Body of pancreas (tissue), 4 donors: Measurements from ENCODE around the gene SLC26A9. TPM values are rescaled to one million over a fixed set of nuclear protein-coding genes. Genes with fewer than 3 reads are reported as not detected.

Experiments
- ATAC-seq: fragments of 150-250 bp; one replicate; pipeline ENCODE4 v1.9.1; 2016
- DNase-seq, 4 donors: peaks; one replicate each; pipeline ENCODE4 v3.0.0-alpha.2; 2019
- H3K27ac ChIP-seq, 4 donors: fragments of 200-600 bp; sonication (generic); 1 replicate in 3 of 4; 2 replicates in 1 of 4; pipeline versions ENCODE4 v1.5.1 to v1.6.1; 2016 to 2019; ENCODE audit warnings: mild to moderate bottlenecking in 1 of 4, mixed read lengths in 1 of 4, moderate library complexity in 1 of 4
- H3K27me3 ChIP-seq, 2 donors: fragments of 200-600 bp; sonication (generic); one replicate each; pipeline ENCODE4 v1.6.0; 2016; ENCODE audit warnings: mild to moderate bottlenecking in 1 of 2
- H3K36me3 ChIP-seq, 2 donors: fragments of 200-600 bp; sonication (generic); replicated peaks in 1 of 2; 2 replicates each; pipeline ENCODE4 v1.5.1; 2016; ENCODE audit warnings: low read depth in 2 of 2; ENCODE audit not compliant: insufficient read depth in 1 of 2
- H3K4me1 ChIP-seq: fragments of 200-600 bp; sonication (generic); one replicate; pipeline ENCODE4 v1.6.0; 2016
- H3K4me3 ChIP-seq, 2 donors: fragments of 200-600 bp; sonication (generic); 1 replicate in 1 of 2; 2 replicates in 1 of 2; pipeline ENCODE4 v1.5.1; 2016 to 2019
- H3K9me3 ChIP-seq, 3 donors: fragments of 200-600 bp; sonication (generic); 1 replicate in 2 of 3; 2 replicates in 1 of 3; pipeline ENCODE4 v1.5.1; 2016
- POLR2A ChIP-seq, 3 donors: fragments of 450-650 bp; IDR thresholded peaks; one replicate each; pipeline ENCODE4 v1.6.1; 2016; ENCODE audit warnings: antibody characterized with exemption in 3 of 3, mild to moderate bottlenecking in 2 of 3
- WGBS, 2 donors: methylation state at CpG; one replicate each; pipeline ENCODE4 v1.1.5; 2017; 5-methylcytosine and 5-hydroxymethylcytosine counted together
- intact Hi-C: fragments of 100-400 bp; cut with DNase I; formaldehyde crosslinking; loops from one replicate; pipeline ENCODE4 v1.15.1; 2023
- total RNA-seq, 2 donors: library from RNA; depleted of rRNA; stranded (reverse); fragments of >200 nt; gene quantifications; one replicate each; pipeline ENCODE4 v1.1.0, GENCODE V29; 2016
- TF ChIP-seq, protein P1 (sequence below), 7 experiments: fragments of 450-650 bp in 4 of 7; fragments of 200-600 bp in 3 of 7; sonication (generic) in 3 of 7; IDR thresholded peaks; one replicate each; pipeline ENCODE4 v1.5.1; 2016 to 2019; ENCODE audit warnings: antibody characterized with exemption in 7 of 7

SLC26A9 gene
- total RNA-seq, 2 donors from 2014 or later, result 0.78 to 1.6 TPM

DNA sequence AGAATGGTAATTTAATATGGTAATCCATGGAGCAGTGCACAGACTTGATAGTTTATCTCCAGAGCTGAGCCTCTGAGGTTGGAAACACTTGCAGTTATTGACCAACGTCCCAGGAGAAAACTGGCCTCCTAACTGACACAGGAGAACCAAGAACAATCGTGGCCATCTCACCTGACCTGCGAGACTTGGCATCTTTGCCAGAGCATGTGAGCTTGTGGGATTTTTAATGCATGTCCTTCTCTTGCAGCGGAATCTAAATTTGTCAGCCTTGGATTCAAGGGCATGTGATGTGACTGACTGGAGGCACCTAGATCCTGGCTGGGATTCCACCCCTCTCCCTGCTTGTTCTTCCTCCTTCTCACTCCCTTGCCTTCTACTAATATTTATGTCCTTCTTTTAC, 27.8 kb upstream of the SLC26A9 start:
- intact Hi-C loops, result loop anchor here (10.0 kb wide), 1 partner anchor 306 kb away; no protein-coding TSS in a partner anchor
- H3K36me3 ChIP-seq, result no peaks in the 10 kb centered on the region
- TF ChIP-seq POLR2A (IDR thresholded peaks at IDR 0.05), result no peak
- TF ChIP-seq, protein P1, sequence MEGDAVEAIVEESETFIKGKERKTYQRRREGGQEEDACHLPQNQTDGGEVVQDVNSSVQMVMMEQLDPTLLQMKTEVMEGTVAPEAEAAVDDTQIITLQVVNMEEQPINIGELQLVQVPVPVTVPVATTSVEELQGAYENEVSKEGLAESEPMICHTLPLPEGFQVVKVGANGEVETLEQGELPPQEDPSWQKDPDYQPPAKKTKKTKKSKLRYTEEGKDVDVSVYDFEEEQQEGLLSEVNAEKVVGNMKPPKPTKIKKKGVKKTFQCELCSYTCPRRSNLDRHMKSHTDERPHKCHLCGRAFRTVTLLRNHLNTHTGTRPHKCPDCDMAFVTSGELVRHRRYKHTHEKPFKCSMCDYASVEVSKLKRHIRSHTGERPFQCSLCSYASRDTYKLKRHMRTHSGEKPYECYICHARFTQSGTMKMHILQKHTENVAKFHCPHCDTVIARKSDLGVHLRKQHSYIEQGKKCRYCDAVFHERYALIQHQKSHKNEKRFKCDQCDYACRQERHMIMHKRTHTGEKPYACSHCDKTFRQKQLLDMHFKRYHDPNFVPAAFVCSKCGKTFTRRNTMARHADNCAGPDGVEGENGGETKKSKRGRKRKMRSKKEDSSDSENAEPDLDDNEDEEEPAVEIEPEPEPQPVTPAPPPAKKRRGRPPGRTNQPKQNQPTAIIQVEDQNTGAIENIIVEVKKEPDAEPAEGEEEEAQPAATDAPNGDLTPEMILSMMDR (IDR thresholded peaks at IDR 0.05), result no peak
- WGBS, 2 donors, result 8 to 28% methylated on average over 4 of the region's 4 CpGs
- H3K4me1 ChIP-seq, result peaks cover 8% of the 10 kb centered on the region
- no peak overlapping the region for H3K4me3 ChIP-seq
- no peaks in the 10 kb centered on the region for H3K9me3 ChIP-seq
- no peaks in the 10 kb centered on the region for H3K27me3 ChIP-seq
- ATAC-seq (no peak), DNase-seq (no peak)
- no peak overlapping the region for H3K27ac ChIP-seq

DNA sequence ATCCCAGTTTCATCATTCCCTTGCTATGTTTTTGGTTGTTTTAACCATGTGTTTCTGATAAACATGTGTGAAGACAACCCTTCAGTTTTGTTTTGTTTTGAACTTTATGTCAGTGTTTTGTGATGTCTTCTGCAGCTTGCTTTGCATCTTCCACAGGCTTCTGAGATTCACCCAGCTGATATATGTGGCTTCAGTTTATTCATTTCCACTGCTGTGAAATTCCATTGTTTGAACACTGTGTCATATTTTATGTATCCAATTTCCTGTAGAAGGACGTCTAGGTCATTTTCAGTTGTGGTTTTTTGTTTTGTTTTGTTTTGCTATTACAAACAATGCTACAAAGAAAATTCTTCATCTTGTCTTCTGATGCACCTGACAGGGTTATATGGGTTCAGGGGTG, 27.2 kb upstream of the SLC26A9 start:
- ATAC-seq (no peak), DNase-seq (no peak)
- TF ChIP-seq POLR2A (IDR thresholded peaks at IDR 0.05), result no peak
- TF ChIP-seq, protein P1 (IDR thresholded peaks at IDR 0.05), result no peak
- Histone ChIP-seq H3K9me3 (no peaks in the 10 kb centered on the region), H3K27me3 (no peaks in the 10 kb centered on the region), H3K36me3 (no peaks in the 10 kb centered on the region), H3K4me3 (no peak overlapping the region), H3K4me1 (peaks cover 8% of the 10 kb centered on the region), H3K27ac (no peak overlapping the region)
- intact Hi-C loops, result loop anchor here (10.0 kb wide), 1 partner anchor 306 kb away; no protein-coding TSS in a partner anchor
- 15 to 16% methylated on average over 1 of the region's 1 CpG for WGBS, 2 donors

DNA sequence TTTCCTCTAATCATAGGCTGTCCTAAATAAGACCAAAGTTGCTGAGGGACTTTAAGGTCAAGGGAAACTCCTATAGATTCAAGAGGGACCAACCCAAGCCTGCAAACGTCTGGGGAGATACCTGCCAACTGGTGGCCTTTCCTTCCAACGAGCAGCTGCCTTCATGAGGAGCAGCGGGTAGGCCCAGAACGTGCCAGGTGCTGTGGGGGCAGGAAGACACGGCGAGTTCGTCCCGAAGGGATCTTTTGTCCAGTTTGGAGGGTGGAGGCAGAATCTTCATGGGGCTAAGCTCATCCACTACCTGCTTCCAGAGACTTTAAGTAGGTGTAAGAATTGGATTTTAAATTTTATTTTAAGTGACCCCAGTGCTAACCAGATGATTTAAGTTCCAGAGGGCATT, 26.0 kb upstream of the SLC26A9 start:
- intact Hi-C loops, result no loop called here
- no peak overlapping the region for H3K4me3 ChIP-seq
- H3K4me1 ChIP-seq, result peaks cover 8% of the 10 kb centered on the region
- DNase-seq (no peak), ATAC-seq (no peak)
- WGBS, 2 donors, result 86 to 92% methylated on average over 8 of the region's 8 CpGs
- no peaks in the 10 kb centered on the region for H3K36me3 ChIP-seq
- no peaks in the 10 kb centered on the region for H3K9me3 ChIP-seq
- H3K27ac ChIP-seq, result no peak overlapping the region
- no peak for TF ChIP-seq POLR2A (IDR thresholded peaks at IDR 0.05)
- TF ChIP-seq, protein P1 (IDR thresholded peaks at IDR 0.05), result no peak
- H3K27me3 ChIP-seq, result no peaks in the 10 kb centered on the region

DNA sequence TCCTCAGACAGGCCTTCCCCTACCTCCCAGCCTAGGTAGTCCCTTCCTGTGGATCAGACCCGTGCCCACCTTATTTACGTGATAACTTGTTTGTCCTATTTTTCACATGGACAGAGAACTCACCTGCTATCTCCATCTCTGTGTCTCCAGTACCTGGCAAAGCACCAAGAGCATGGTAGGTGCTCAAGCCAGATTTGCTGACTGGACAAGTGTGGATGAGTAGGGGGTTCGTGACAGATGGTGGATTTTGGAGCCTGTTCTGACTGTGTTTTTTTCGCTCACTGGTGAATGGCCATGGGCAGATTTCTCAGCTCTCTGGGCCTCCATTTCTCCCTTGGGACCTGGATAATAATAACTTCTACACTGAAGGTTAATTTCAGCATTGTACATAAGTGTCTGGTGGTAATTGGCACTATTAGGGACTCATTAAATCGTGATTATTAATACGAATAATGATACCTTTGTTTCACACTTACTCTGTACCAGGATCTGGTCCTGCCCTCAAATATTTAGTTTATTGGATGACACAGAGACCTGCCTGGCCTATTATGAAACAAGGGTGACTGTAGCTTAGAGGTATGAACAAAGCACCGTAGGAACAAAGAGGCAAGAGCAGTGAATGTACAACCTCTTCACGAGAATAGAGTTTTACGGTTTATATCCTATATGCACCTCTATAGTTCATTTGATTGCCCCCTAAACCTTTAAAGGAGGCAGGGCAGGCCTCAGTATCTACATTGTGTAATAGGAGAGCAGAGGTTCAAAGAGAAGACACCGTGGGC, 24.5 kb upstream of the SLC26A9 start:
- intact Hi-C loops, result no loop called here
- ATAC-seq, result no peak
- no peaks in the 10 kb centered on the region for H3K27me3 ChIP-seq
- H3K36me3 ChIP-seq, result no peaks in the 10 kb centered on the region
- no peak overlapping the region for H3K4me3 ChIP-seq
- no peaks in the 10 kb centered on the region for H3K9me3 ChIP-seq
- TF ChIP-seq, protein P1 (IDR thresholded peaks at IDR 0.05), result no peak
- TF ChIP-seq POLR2A (IDR thresholded peaks at IDR 0.05), result no peak
- H3K27ac ChIP-seq, result no peak overlapping the region
- WGBS, 2 donors, result 79 to 83% methylated on average over 10 of the region's 10 CpGs
- DNase-seq, result no peak
- H3K4me1 ChIP-seq, result peaks cover 8% of the 10 kb centered on the region
